Gastrocnemius medialis (tissue), 4 donors: Measurements from ENCODE around the gene ADCY1. TPM values are rescaled to one million over a fixed set of nuclear protein-coding genes. Genes with fewer than 3 reads are reported as not detected.

ENCODE experiments used
- ATAC-seq, 2 donors: fragments of 150-250 bp; one replicate each; pipeline ENCODE4 v1.9.1; 2016
- DNase-seq, 2 donors: peaks; one replicate each; pipeline ENCODE4 v3.0.0-alpha.2; 2019
- H3K27ac ChIP-seq, 4 donors: fragments of 200-600 bp; sonication (generic); 1 replicate in 1 of 4; 2 replicates in 3 of 4; pipeline ENCODE4 v1.5.1; 2016 to 2018; ENCODE audit warnings: mild to moderate bottlenecking in 2 of 4, moderate library complexity in 1 of 4
- H3K27me3 ChIP-seq, 3 donors: fragments of 200-600 bp; sonication (generic) in 2 of 3; 1 replicate in 1 of 3; 2 replicates in 2 of 3; pipeline versions ENCODE4 v1.5.1 to v1.6.0; 2016 to 2019; ENCODE audit warnings: mild to moderate bottlenecking in 1 of 3, moderate library complexity in 1 of 3
- H3K36me3 ChIP-seq, 2 donors: fragments of 200-600 bp; sonication (generic) in 1 of 2; one replicate each; pipeline ENCODE4 v1.5.1; 2017 to 2018
- H3K4me1 ChIP-seq, 2 donors: fragments of 200-600 bp; sonication (generic) in 1 of 2; one replicate each; pipeline ENCODE4 v1.5.1; 2016 to 2017; ENCODE audit warnings: mild to moderate bottlenecking in 2 of 2
- H3K4me3 ChIP-seq, 4 donors: fragments of 200-600 bp; sonication (generic) in 3 of 4; 1 replicate in 1 of 4; 2 replicates in 3 of 4; pipeline ENCODE4 v1.5.1; 2016 to 2019; ENCODE audit warnings: mild to moderate bottlenecking in 2 of 4
- H3K9me3 ChIP-seq, 3 donors: fragments of 200-600 bp; sonication (generic) in 2 of 3; 1 replicate in 1 of 3; 2 replicates in 2 of 3; pipeline ENCODE4 v1.5.1; 2016 to 2019
- POLR2A ChIP-seq, 2 donors: fragments of 450-650 bp; IDR thresholded peaks; one replicate each; pipeline ENCODE4 v1.6.1; 2017; ENCODE audit warnings: antibody characterized with exemption in 2 of 2, mild to moderate bottlenecking in 2 of 2, moderate library complexity in 2 of 2
- in situ Hi-C, 4 donors: fragments of 200-750 bp; cut with MboI; loops; one replicate each; pipeline versions ENCODE4 v1.15.0 to v1.8.0; 2017; ENCODE audit warnings: low sequenced_read_pairs in 4 of 4
- intact Hi-C: fragments of 100-400 bp; cut with DNase I; formaldehyde crosslinking; loops from one replicate; pipeline ENCODE4 v1.15.1; 2023; ENCODE audit warnings: low total_unique reads
- total RNA-seq, 4 donors: library from RNA; depleted of rRNA; stranded (reverse); fragments of >200 nt; gene quantifications; one replicate each; pipeline versions ENCODE4 v1.1.0 to v1.2.3, GENCODE V29; 2016
- TF ChIP-seq, protein P1 (sequence below), 5 experiments: fragments of 450-650 bp in 3 of 5; fragments of 200-600 bp in 2 of 5; sonication (generic) in 2 of 5; IDR thresholded peaks in 4 of 5; conservative IDR thresholded peaks in 1 of 5; 1 replicate in 4 of 5; 2 replicates in 1 of 5; pipeline ENCODE4 v1.5.1; 2016 to 2019; ENCODE audit warnings: antibody characterized with exemption in 5 of 5, mild to moderate bottlenecking in 3 of 5, moderate library complexity in 3 of 5

The ADCY1 gene
- total RNA-seq, 4 donors from 2014 or later = 0.42 to 3.5 (median 1.4) TPM

DNA sequence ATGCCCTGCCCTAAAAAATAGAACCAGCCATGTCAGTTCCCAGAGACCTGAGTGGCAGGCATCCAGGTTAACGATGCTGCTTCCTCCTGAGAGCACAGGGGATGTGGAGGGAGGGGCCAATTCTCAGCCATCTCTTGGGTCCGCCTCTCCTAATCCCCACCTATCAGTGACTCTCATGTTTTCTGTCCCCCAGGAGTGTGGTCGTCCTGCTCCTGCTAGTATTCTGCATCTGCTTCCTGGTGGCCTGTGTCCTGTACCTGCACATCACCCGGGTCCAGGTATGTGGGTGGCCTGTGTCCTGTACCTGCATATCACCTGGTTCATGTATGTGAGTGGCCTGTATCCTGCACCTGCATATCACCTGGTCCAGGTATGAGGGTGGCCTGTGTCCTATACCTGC lies 105.3 kb downstream of the ADCY1 start:
- H3K4me1 ChIP-seq = no peaks in the 10 kb centered on the region
- ATAC-seq (no peak), DNase-seq (no peak)
- no peaks in the 10 kb centered on the region for H3K27me3 ChIP-seq
- in situ Hi-C loops = no loop called here
- TF ChIP-seq, protein P1, sequence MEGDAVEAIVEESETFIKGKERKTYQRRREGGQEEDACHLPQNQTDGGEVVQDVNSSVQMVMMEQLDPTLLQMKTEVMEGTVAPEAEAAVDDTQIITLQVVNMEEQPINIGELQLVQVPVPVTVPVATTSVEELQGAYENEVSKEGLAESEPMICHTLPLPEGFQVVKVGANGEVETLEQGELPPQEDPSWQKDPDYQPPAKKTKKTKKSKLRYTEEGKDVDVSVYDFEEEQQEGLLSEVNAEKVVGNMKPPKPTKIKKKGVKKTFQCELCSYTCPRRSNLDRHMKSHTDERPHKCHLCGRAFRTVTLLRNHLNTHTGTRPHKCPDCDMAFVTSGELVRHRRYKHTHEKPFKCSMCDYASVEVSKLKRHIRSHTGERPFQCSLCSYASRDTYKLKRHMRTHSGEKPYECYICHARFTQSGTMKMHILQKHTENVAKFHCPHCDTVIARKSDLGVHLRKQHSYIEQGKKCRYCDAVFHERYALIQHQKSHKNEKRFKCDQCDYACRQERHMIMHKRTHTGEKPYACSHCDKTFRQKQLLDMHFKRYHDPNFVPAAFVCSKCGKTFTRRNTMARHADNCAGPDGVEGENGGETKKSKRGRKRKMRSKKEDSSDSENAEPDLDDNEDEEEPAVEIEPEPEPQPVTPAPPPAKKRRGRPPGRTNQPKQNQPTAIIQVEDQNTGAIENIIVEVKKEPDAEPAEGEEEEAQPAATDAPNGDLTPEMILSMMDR (IDR thresholded peaks at IDR 0.05 in 4 of 5, conservative IDR thresholded peaks at IDR 0.05 in 1 of 5) = no peak
- TF ChIP-seq POLR2A (IDR thresholded peaks at IDR 0.05) = no peak
- H3K36me3 ChIP-seq = no peaks in the 10 kb centered on the region
- no peak overlapping the region for H3K27ac ChIP-seq
- no peak overlapping the region for H3K4me3 ChIP-seq
- no peaks in the 10 kb centered on the region for H3K9me3 ChIP-seq
- intact Hi-C loops = no loop called here

DNA sequence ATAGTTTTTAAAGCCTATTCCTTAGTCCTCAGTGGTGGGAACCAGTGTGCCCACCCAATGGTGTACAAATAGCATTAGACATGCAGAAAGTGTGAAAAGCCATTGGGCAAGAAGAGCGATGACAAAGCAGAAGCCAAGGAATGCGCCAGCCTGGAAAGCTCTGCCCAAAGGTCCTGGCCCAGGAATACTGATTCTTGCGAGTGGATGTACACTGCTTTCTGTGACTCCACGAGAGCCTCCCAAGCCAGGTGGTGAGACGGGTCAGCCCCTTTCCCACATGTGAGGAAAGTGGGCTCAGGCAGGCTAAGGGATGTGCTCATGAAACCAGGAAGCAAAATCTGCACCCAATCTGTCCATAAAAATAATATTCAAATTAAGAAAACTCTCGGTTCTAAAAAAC lies 106.6 kb downstream of the ADCY1 start:
- ATAC-seq = no peak
- Histone ChIP-seq H3K4me3 (no peak overlapping the region), H3K27me3 (no peaks in the 10 kb centered on the region), H3K4me1 (no peaks in the 10 kb centered on the region), H3K9me3 (no peaks in the 10 kb centered on the region), H3K36me3 (no peaks in the 10 kb centered on the region), H3K27ac (no peak overlapping the region)
- intact Hi-C loops (no loop called here), in situ Hi-C loops (no loop called here)
- DNase-seq = no peak
- TF ChIP-seq, protein P1 (IDR thresholded peaks at IDR 0.05 in 4 of 5, conservative IDR thresholded peaks at IDR 0.05 in 1 of 5) = no peak
- no peak for TF ChIP-seq POLR2A (IDR thresholded peaks at IDR 0.05)

DNA sequence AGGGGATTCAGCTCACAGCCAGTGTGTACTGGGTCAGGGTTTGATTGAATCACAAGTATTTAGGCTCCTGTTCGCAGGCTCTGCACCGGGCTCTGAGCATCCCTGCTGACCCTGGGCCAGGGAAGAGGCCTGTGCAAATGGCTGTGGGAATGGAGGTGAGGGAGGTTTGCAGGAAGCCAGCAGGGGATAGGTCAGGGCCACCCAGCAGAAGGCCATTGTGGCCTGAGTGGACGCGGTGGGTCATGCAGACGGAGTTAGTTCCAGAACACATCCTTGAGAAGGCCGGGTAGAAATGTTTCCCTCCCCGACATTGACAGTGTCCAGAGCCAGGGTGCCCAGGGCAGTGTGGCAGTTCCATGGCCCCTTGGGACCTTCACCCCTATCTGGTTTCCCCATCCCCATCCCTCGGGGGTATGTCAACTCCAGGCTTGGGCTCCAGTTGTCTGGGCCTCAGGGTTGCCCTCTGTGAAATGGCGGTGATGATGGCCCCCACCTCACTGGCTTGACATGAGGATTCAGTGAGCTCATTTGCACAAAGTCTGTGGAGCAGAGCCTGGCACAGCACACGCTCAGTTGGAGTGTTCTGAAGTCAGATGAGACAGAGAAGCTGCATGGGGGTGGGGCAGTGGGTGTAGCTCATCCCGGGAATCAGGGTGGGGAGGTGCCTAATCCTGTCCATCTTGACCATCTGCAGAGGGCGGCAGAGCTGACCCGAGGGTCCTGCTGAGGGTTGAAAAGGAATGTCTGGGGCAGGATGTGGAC lies 107.6 kb downstream of the ADCY1 start:
- no peak for ATAC-seq

DNA sequence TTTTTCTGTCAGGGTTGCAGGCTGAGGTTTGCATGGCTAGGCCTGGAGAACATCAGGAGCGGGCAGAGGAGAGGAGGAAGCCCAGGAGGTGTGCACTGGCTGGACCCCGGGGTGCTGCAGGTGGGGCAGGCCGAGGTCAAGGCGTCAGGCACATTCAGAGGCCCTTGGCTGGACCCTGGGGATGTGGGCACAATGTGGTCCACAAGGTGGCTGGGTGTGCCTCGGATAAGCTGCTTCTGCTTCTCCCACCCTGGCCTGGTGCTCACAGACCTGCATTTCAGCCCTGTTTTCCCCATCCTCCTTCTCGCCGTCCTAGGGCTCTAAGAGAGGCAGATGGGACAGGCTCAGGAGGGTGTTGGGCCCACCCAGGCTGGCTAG lies 108.2 kb downstream of the ADCY1 start:
- Histone ChIP-seq H3K4me1 (no peaks in the 10 kb centered on the region), H3K9me3 (no peaks in the 10 kb centered on the region), H3K36me3 (no peaks in the 10 kb centered on the region), H3K27me3 (no peaks in the 10 kb centered on the region), H3K4me3 (no peak overlapping the region), H3K27ac (no peak overlapping the region)
- DNase-seq (no peak), ATAC-seq (no peak)
- in situ Hi-C loops = no loop called here
- TF ChIP-seq, protein P1 (IDR thresholded peaks at IDR 0.05 in 4 of 5, conservative IDR thresholded peaks at IDR 0.05 in 1 of 5) = no peak
- no peak for TF ChIP-seq POLR2A (IDR thresholded peaks at IDR 0.05)
- intact Hi-C loops = no loop called here

More for the DNA sequence above, 107.6 kb downstream of the ADCY1 start:
- Histone ChIP-seq H3K27ac (no peak overlapping the region), H3K4me1 (no peaks in the 10 kb centered on the region), H3K36me3 (no peaks in the 10 kb centered on the region), H3K27me3 (no peaks in the 10 kb centered on the region), H3K9me3 (no peaks in the 10 kb centered on the region), H3K4me3 (no peak overlapping the region)
- in situ Hi-C loops = no loop called here
- TF ChIP-seq, protein P1 (IDR thresholded peaks at IDR 0.05 in 4 of 5, conservative IDR thresholded peaks at IDR 0.05 in 1 of 5) = no peak
- no peak for TF ChIP-seq POLR2A (IDR thresholded peaks at IDR 0.05)
- DNase-seq = no peak
- intact Hi-C loops = no loop called here
